DMS 273 treated with DMSO at 0.1 percent for 48 hours (cell line): ENCODE measurements around the gene DTX4.

Experiments used
- DNase-seq: peaks from one replicate; lab custom pipeline; 2025; lab: John Stamatoyannopoulos, UW

Gene DTX4

DNA sequence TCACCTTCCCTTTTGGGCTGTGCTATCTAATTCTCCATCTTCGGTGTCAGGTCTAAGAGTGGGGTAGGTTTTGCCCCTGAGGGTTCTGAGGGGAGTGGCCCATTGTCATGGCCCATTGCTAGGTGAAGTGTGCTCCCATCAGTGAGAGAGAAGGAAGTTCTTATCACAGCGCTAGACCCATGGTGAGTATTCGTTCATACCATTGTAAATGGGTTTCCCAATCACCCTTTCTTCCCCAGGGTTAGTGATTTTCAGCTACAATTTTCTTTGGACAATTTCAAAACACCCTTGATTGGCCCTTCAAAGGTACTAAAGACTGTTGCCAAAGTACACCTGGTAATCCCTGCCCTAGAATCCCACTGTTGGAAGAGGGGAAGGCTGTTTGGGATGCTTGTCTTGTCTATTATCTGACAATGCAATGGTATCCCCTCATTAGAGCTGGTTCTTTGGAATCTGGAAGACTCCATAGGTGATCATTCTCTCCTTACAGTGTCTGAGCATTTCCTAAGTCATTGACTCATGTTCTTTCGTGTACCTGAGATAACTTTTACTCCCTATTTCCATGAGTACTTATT lies 20.6 kb downstream of the DTX4 start:
- no peak for DNase-seq

GRCh38 chr11:59193587-59194130 lies 21.7 kb downstream of the DTX4 start:
- DNase-seq: no peak

DNA sequence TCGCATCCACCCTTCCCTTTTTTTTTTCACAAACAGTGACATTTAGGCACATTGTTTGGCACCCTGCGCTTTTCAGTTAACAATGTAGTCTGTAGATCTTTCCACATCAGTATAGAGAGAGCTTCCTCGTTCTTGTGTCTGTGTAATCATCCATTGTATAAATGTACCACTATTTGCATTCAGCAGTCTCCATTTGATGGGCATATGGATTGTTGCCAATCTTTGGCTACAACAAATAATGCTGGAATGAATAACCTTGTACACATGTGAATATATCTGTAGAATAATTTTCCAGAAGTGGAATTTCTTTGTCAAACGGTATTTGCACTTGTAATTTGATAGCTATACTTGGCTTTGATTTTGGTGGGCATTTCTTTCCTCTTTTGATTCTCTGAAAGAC lies 23.7 kb downstream of the DTX4 start:
- no peak for DNase-seq

DNA sequence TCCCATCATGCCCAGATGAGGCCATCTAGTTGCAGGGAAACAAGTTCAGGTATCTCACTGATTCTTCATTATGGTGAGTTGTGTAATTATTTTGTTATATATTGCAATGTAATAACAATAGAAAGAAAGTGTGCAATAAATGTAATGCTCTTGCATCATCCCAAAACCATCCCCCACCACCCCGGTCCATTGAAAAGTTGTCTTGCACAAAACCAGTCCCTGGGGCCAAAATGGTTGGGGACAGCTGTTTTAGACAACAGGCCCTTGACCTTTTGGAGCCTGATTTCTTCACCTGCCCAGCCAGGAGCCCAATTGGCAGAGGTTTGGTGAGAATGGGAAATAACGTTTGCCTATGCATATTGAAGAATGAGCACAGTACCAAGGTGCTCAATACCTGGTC lies 24.8 kb downstream of the DTX4 start:
- no peak for DNase-seq

DNA sequence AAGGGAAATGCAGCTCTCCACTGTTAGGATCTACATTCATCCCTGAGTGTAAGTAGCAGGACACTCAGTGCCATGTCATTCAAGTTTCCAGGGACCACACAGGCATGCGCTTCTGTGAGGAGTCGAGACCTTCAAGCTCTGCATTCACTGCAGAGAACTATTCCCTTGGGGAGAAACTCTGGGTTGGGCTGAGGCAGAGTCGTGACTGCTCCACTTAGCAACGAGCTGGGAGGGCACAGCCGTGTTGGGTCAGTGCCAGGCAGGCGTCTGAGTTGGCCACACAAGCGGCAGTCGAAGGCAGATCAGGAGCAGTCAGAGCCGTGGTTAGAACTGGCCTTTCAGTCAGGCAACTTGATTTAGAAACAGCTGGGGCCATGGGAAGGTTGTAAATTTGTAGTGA lies 26.1 kb downstream of the DTX4 start:
- DNase-seq: no peak

DNA sequence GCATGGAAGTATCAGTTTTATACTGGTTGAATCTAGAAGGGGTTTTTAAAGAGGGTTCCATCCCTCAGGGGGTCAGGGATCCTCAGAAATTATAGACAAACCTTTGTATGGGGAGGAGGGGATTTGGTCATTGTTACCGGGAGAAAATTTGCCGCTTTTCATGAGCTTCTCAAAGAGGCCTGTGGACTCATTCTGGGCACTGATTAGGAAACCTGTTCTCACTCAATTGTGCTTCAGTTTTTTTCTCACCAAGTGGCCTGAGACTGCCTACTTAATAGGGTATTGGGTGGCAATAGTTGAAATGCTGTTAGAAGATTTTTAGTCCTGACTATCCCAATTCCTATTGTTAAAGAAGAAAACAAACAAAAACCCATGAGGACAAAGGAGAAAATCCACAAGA lies 26.8 kb downstream of the DTX4 start:
- no peak for DNase-seq

DNA sequence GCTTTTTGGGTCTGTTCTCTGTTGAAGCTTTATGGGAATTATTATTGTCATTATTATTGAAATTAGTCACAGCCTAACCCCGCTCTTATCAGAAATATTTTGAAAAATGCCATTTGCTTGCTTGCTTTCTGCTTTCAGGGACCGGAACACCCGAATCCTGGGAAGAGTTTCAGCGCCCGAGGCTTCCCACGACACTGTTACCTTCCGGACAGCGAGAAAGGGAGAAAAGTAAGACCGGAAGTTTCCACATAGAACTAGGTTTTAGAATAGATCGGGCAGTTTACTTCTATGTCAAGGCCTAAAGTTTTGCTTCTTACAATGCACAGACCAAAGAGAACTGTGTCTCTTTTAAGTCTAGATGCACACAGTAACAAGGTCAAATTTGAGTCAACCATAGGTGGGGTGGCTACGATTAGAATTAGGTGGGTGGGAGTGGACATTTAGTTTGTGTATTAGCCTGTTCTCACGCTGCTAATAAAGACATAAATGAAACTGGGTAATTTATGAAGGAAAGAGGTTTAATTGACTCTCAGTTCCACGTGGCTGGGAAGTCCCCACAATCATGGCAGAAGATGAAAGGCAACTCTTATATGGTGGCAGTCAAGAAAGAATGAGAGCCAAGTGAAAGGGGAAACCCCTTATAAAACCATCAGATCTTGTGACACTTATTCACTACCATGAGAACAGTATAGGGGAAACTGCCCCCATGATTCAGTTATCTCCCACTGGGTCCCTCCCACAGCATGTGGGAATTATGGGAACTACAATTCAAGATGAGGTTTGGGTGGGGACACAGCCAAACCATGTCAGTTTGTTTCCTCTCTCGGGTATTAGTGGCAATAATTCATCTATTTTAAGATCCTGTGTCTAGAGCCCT lies 27.9 kb downstream of the DTX4 start:
- no peak for DNase-seq

GRCh38 chr11:59200423-59200746 lies 28.5 kb downstream of the DTX4 start:
- no peak for DNase-seq

DNA sequence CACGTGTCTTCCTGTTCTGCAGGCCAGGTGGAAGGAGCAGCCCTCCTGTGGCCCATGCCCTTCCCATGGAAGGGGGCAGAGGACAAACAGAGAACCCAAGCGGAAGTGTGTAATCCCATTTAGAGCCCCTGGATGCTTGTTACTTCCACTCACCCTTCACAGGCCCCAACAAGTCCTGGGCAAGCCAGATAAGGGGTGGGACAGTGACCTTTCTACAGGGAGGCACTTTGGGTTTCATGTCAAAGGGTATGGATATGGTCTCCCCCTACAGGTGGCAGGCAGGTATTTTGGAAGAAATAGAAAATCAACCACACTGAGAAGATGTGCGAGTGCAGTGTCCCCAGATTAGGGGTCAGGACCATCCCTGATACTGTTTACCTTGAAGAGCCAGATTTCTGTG lies 29.4 kb downstream of the DTX4 start:
- DNase-seq: no peak

- DNase-seq: no peak
These were observed 32.8 kb downstream of the DTX4 start for GRCh38 chr11:59204746-59205145.

GRCh38 chr11:59205648-59206047 lies 33.7 kb downstream of the DTX4 start:
- no peak for DNase-seq

GRCh38 chr11:59206635-59207034 lies 34.7 kb downstream of the DTX4 start:
- no peak for DNase-seq

- no peak for DNase-seq
These were observed 36.1 kb downstream of the DTX4 start for GRCh38 chr11:59207988-59208451.

DNA sequence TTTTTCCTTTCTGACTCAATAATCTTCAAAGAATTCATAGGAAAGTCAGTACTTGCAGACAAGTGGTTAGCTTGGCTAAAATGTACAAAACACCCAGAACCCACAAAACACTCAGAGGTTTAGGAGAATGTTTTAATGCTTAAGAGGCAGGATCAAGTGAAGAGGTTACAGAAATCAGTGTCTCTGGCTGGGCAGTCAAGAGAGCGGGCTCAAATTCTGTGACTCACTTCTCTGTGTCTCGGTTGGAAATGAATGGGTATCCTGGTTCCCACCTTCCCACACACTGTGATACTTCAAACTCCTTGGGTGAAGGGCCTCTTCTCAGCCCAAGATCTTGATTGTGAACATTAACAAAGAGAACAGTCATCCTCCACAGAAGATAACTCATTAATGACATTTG lies 37.0 kb downstream of the DTX4 start:
- DNase-seq: no peak

DNA sequence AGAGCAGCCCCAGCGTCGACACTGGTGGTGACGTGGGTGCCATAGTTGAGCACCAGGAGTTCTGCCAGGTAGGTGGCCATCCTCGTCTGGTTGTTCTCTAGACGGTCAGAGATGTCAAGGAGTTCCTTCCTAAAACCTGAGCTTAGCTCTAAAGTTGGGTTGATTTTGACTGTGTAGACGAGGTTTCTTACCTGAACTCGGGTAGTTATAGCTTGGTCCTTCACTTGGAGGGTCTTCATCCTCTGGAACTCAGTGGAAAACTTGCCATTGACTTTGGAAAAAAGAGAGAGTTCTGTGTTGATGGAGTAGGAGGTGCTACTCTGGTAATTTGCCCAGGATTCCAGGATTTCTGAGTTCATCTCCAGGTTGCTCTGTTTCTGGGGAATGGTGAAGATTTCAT lies 40.3 kb downstream of the DTX4 start:
- DNase-seq: no peak

DNA sequence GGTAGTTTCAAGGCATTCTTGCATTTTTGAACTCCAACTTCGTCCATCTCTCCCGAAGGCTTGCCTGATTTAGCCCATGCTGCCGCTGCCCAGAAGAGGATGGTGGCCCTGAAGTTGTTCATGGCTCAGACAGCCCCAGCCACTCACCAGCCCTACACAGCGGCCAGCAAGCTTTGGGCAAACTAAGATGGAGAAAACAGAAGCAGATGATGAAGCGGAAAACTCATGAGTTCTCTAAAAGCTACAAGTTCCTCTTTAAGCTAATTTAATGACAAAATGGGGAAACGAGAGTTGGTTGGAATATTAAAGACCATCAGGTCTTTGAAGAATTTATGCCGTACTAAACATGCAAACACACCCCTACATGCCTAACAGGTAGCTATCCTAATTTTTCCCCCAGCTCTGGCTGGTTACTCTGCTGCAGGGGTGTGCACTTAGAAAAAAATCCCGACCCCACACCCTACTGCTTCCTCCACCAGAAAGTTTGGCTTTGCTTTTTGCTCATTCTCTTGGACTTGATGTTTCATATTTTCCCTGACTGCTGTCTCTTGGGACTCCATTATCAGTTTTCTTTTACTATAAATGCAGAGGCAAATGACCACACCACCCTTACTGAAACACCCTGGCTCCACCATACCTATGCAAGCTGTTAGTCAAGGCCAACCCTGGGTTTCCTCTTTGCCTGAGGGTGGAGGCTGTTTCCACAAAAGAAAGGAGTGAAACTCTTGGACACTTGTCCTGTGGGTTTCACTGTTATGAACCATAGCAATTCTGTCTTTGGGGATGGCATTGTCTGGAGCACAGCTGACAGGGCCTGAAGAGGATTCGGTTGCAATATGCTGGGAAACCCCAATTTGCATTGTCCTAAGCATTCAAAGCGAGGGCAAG lies 41.1 kb downstream of the DTX4 start, which contains the start of gene MPEG1:
MPEG1 (minus strand) TSS at position 184 of the 888 bp plus-strand sequence; CDS start at position 122, 62 bp downstream.
- no peak for DNase-seq

DNA sequence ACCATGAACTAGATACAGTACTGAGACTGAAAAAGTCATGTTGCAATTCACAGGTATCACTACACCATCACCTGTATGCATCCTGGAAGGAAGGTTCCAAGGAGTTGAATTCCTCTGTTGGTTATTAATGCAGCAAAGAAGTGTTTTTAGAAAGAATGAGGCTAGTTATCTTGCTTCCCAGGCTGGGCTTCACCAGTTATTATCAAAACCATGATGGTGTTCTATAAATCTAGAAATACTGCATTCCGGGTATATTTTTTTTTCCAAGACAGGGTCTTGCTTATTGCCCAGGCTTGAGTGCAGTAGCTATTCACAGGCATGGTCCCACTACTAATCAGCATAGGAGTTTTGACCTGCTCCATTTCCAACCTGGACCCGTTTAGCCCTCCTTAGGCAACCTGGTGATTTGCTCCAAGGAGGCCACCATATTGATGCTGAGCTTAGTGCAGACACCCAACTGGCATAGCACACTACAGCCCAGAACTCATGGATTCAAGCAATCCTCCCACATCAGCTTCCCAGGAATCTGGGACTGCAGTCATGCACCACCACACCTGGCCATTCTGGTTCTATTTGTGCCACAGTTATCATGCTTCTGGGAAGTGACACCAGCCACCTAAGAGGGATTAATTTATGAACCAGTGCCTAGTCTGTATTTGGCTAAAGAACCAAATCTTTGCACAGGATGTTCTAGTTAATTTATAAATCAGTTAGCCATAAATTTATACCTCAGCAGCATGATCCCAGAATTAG lies 42.4 kb downstream of the DTX4 start:
- DNase-seq: no peak

DNA sequence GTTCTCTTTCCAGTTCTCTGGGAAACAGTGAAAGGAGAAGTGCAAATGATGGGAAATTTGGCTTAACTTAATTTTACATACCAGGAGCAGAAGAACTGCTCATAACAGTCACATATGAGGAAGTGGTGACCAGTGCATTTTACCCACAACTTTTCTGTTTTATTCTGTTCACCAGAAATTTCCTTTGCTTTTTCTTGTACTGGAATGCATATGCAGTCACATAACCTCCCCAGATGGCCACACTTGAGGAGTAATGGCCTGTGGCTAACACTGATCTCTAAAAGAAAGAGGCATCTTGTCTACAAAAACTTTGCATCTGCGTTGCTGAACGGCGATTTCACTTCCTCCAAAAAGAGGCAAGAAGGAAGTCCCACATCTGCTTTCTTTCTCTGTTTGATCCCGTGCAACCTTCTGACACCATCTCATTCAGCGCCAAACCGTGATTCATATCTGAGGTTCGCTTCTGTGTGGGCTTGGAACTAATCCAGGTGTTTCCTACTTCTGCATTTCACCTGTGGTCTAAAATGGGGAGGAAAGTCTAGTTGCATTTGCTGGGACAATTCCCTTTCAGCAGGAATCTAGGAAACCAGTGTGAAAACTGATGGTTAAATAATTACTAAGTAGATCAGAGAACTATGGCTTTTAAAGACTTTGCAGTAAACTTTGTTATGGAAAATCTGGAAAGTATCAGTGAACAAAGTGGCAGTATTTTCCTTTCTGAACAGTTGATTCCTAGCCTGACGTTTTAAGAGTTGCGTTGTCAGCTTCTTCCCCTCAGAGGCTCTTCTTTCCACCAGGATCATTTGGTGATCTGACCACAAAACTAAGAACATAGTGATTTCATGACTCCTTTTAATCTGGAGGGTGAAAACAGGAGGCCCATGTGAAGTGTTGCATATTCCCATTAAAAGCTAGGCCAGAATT lies 45.0 kb downstream of the DTX4 start:
- no peak for DNase-seq

DNA sequence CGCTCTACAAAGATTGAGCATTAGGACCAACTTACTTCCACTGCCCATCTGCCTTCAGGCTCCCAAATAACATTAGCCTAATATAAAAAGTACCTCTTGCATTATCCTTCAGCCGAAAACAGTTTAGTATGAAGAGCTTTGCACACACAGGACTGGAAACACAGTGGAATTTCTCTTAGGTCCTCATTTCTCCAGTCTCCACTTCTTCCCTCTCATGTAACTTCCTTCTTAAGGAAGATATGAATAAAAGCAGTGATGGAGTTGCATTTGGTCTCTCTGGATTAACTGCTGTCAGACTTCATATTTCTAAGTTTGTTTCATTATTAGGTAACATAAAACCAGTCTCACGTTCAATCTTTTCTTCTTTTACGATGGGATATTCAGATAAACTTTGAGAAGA lies 46.4 kb downstream of the DTX4 start:
- no peak for DNase-seq

DNA sequence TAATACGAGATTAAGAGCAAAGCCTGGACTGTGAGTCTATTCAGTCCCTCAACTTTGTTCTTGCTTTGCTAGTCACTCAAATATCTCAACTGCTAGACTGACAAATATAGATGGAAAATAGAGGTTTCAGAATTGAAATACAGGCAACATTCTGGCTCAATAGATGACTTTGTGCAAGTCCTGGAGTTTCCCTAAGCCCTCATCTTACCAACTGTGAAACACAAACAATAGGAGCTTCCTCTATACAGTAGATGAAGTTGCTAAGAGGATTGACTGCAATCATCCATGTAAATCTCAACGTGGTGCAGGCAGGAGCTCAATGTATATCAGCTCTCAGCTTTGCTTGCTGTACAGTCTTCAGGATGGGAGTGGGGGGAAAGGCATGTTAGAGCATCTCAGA lies 47.0 kb downstream of the DTX4 start:
- no peak for DNase-seq

DNA sequence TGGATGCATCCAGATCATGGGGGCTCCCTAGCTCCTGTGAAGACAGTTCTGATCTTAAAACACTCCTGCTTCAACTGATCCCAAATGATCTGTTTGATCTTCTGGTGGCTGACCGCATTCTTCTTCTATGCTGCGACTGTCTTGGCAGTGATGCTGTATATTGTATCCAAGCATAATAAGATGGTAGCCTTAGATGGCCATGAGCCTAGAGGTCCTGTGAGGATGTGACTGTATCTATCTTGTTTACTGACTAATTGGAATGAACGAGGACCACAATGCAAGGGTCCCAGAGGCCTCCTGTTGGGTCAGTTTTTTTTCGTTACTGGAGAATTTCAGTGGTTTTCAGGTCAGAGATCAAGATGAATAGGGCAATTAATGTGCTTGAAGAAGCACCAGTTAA lies 47.9 kb downstream of the DTX4 start:
- DNase-seq: no peak
